Left ventricle myocardium superior (tissue), 1 donor: ENCODE results near the gene SPAG7. TPM values are rescaled to one million over a fixed set of nuclear protein-coding genes. Genes with fewer than 3 reads are reported as not detected.

Experiments
- ATAC-seq: fragments of 200-7000 bp; cut with Tn5 transposase; one replicate; pipeline ENCODE4 v1.9.1; 2020; ENCODE audit warnings: mild to moderate bottlenecking, moderate library complexity
- DNase-seq: peaks from one replicate; pipeline ENCODE4 v3.0.0-alpha.2; 2020
- intact Hi-C: fragments of 100-400 bp; cut with micrococcal nuclease; formaldehyde crosslinking; loops from one replicate; pipeline ENCODE4 v1.11.0; 2022
- long read RNA-seq: library from polyadenylated mRNA; unstranded; transcript quantifications from one replicate; pipeline ENCODE4 v2.0.0, GENCODE V29; 2021
- total RNA-seq: library from RNA; stranded (reverse); fragmentation: NEBNext Ultra II Directional; extraction: Animal tissue kit (Norgen Biotek cat#: 25700); gene quantifications from one replicate; pipeline ENCODE4 v1.2.1, GENCODE V29; 2021
- donor health status: DM: no; HTN: yes; CAD: no; lungs with severe emphysema.

The SPAG7 gene
- total RNA-seq: 151 TPM
- long read RNA-seq, transcript SPAG7-207 (6 exons, 1,094 nt): minor isoform, 9 of 158 reads
- long read RNA-seq, transcript SPAG7-201 (7 exons, 1,058 nt): major isoform, 128 of 158 reads
- long read RNA-seq, partial matches to known transcripts: 1 of 158 reads
- long read RNA-seq, other reads (novel, unspliced or antisense): 16 of 158 reads

DNA sequence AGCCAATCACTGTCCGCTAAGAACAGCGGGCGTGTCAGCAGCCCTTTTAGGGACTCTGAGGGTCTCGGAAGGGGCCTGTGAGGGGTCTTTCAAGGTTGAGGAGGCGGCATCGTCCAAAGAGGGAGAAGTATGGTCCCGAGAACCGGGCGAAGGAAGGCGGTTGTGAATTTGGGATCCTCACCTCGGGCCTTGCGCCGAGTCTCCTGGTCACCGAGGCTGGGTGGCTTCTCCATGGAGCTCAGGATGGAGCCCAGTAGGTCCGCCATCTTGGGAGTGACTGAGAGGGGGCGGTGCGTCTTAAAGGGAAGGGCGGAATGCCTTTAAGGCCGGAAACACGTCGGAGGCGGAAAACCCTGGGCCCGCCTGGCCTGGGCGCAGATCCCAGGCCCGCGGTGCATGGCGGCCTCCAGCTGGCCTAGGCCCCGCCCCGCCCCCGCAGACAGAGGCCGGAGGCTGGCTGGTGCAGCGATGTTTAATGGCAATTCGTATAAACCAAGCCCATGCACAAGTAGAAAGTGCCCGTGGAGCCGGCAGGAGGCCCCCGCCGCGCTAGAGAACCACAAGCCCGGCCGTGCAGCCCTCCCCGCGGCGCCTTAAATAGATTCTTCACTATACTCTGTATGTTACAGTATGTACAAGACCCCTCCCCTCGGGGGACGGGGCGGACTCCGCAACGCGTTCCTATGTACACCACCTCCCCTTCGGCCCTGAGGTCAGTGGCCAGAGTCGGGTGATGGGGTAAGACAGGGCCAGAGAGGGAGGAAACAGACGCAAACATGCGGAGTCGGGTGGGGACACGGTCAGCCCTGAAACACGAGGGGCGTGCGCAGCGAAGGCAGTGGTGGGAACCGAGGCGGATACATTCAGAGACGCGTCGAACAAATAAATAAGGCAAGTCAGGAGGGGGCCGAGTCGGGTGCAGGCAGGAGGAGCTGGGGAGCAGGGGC, at the start of gene SPAG7:
Gene SPAG7 (minus strand): TSS at position 279 of the 947 bp plus-strand sequence. CDS start 13 bp downstream, at position 266.
- ATAC-seq (peak; percentile 81), DNase-seq (peak; percentile 96)
- intact Hi-C loops: no loop called here

DNA sequence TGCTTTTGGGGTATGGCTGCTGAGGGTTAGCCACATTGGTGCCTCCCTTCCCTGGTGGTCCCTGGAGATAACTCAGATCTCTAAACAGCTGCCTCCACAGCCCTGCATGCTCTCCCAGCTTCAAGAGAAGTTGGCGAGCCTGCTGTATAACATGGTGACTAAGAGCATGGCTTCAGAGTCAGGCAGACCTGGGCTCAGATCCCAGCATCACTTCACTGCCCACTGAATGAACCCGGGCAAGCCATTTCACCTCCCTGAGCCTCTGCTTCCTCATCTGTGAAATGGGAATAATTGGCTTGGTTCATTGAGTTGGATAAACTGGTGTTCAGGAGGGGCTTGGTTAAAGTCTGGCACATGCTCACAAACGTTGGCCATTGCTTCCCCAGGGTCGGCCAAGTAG, 46.7 kb upstream of the SPAG7 start:
- no peak for DNase-seq
- intact Hi-C loops: no loop called here
- no peak for ATAC-seq

- DNase-seq: no peak
- no peak for ATAC-seq
- intact Hi-C loops: no loop called here
These were observed 44.3 kb upstream of the SPAG7 start for GRCh38 chr17:5011928-5012327.

DNA sequence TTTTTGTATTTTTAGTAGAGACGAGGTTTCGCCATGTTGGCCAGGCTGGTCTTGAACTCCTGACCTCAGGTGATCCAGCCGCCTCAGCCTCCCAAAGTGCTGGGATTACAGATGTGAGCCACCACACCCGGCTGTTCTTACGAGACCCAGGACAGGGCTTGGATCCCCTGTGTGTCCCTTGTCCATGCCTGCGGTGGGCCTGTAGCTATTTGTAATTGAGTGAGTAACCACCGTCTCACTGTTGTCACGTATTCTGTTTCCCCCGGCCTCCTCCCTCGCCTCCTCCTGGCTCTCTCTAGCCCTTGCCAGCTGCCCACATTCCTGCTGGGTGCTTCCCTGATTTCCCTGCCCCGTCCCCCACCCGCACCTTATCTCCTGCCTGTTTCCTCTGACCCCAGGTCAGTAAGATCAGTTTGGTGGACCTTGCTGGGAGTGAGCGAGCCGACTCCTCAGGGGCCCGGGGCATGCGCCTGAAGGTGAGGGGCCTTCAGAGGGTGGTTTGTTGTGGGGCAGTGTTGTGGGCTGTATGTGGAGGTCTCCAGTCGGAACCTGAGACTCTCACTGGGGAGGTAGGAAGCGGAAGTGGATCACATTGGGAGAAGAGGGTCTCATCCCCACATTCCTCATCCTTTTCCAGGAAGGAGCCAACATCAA, 35.7 kb upstream of the SPAG7 start:
- ATAC-seq (no peak), DNase-seq (no peak)
- intact Hi-C loops: no loop called here

DNA sequence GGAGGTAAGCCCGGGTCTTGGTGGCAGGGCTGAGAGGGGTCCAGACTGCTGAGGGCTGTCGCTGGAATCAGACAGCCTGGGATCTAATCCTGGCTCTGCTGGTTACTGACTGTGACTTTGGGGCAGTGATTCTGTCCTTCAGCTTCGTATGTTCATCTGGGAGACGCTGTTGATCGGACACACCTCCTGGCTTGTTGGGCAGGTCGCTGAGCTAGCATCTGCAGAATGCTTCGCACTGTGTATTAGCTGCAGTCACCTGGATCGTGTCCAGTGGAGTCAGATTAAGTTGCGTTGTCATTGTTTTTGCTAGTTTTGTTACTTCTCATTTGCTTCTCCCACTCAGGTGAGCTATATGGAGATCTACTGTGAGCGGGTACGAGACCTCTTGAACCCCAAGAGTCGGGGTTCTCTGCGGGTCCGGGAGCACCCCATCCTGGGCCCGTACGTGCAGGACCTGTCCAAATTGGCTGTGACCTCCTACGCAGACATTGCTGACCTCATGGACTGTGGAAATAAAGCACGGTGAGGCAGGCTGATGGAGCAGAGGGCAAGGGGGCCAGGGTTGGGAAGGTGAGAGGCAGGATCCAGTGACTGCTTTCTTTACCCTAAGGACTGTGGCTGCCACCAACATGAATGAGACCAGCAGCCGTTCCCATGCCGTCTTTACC, 34.6 kb upstream of the SPAG7 start:
- intact Hi-C loops: no loop called here
- DNase-seq: no peak
- ATAC-seq: no peak

- DNase-seq: peak; percentile 93
- intact Hi-C loops: no loop called here
These were observed 32.6 kb upstream of the SPAG7 start for GRCh38 chr17:5000237-5000639.

GRCh38 chr17:4999430-5000093, 31.9 kb upstream of the SPAG7 start:
- no peak for DNase-seq
- peak; percentile 31 for ATAC-seq
- intact Hi-C loops: no loop called here

More at GRCh38 chr17:5000237-5000639, 32.6 kb upstream of the SPAG7 start:
- ATAC-seq: peak; percentile 73

DNA sequence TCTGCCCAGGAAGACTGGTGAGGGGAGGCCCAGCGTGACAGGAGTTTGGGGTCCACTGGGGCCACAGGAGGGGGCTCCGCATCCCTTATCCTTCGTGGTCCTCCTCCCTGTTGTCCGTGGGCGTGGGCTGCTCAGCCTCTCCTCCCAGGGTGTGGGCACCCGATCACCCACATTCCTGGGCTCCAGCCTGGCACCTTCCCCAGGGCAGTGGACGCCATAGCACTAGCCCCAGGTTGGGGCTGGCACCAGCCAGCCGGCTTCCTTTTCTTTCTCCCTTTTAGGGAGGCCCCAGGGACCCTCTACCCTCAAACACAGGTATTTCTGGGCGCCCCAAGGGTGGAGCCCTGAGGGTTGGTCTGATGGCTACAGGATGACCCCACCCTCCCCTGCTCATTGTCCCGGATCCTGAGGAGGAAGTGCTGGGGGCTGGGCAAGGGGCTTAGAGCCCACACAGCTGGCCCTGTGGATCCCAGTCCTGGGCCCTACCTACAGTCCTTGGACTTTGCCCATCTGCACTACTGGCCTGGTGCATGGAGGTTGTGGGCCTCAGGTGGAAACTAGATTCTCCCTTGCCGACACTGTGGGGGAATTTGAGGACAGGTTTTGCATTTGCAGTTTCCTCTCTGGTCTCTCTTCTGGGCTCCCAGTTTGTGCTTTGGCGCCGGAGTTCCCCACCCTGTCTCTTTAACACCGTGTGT, 31.3 kb upstream of the SPAG7 start:
- ATAC-seq (peak; percentile 4), DNase-seq (peak; percentile 44)
- intact Hi-C loops: no loop called here

DNA sequence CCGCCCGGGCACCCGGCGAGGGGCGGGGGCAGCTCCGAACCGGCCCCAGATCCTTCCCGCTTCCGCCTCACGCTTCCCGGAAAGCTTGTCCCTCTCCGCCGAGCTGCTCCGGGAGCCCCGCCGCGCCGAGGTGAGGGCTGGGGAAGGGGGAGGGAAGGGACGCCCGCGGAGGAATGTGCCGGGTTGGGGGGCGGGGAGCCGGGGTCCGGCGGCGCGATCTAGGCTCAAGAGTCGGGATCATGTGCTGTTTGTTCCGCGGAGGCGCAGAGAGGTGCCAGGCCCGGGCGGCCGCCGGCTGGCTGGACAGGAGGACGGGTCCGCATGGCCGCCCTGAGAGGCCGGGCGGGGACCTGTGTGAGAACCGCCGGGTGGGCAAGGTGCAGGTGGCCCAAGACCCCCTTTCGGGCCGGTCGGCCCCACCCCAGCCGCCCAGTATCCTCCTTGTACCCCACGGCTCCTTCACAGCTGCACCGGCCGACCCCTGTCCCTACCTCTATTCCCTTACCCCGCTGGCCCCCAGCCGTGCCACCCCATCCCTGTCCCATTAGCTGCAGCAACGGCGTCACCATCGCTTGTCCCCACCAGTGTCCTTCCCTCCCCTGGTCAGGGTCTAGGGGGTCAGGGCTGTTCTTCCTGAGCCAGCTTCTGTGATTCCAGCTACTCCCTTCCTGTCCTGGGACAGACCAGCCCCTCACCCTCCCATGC, 30.6 kb upstream of the SPAG7 start:
- DNase-seq (peak; percentile 80), ATAC-seq (peak; percentile 17)
- intact Hi-C loops: no loop called here

DNA sequence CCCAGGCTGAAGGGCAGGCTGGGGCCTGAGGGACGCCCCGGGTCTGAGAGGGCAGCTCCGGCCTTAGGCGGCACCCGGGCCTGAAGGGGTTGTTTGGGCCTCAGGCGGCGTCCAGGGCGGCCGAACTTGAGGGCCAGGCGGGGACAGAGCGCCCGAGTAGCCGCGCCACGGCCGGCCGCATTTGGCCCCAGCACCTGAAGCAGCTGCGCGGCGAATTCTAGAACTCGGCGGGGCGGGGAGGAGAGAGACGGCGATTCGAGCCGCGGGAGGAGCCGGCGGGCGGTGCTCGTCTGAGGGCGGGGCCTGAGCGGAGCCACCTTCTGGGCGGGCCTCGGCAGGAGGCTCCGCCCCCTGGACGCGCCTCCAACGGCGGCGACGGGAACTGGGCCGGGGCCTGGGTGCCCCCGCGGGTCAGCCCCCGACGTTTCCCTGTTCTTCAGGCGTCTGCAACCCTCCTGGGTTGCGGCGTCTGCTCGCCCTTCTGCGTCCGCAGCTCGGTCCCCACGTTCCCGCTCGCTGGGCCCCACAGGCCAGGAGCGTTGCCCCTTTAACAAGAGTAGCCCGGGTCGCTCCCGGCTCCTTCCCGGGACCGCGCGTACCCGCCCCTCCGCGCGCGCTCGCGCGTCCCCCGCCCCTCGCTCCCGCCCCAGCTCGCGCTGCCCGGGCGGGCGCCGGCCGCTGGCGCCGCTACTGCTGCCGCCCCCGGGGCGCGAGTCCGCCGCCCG, 29.8 kb upstream of the SPAG7 start, which contains the start of the genes INCA1 and KIF1C:
Gene INCA1 (minus strand): TSS at position 221 of the 725 bp plus-strand sequence. CDS start 3,085 bp downstream, outside the sequence.
Gene KIF1C (plus strand): TSS at position 649 of the 725 bp plus-strand sequence. CDS start 2,297 bp downstream, outside the sequence.
- peak; percentile 86 for ATAC-seq
- intact Hi-C loops: no loop called here
- DNase-seq: peak; percentile 97

DNA sequence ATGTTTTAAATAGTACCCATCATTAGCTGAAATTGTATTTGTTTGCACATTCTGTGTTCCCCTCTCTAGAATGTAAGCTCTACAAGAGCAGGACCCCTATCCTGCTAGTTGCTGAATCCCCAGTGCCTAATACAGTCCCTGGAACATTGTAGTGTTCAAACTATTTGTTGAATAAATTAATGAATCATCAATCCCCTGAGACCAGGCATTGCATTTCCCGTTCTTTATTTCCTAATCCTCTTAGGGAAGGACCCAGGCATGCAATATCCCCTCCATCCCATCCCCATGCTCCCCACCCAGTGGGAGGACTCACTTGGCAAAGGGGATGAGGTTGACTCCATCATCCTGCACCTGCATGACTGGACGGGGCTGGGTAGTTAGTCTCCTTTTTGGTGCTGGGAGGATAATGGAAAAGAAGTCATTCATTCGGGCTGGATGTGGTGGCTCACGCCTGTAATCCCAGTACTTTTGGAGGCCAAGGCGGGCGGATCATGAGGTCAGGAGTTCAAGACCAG, 26.5 kb upstream of the SPAG7 start:
- ATAC-seq (no peak), DNase-seq (no peak)
- intact Hi-C loops: no loop called here

DNA sequence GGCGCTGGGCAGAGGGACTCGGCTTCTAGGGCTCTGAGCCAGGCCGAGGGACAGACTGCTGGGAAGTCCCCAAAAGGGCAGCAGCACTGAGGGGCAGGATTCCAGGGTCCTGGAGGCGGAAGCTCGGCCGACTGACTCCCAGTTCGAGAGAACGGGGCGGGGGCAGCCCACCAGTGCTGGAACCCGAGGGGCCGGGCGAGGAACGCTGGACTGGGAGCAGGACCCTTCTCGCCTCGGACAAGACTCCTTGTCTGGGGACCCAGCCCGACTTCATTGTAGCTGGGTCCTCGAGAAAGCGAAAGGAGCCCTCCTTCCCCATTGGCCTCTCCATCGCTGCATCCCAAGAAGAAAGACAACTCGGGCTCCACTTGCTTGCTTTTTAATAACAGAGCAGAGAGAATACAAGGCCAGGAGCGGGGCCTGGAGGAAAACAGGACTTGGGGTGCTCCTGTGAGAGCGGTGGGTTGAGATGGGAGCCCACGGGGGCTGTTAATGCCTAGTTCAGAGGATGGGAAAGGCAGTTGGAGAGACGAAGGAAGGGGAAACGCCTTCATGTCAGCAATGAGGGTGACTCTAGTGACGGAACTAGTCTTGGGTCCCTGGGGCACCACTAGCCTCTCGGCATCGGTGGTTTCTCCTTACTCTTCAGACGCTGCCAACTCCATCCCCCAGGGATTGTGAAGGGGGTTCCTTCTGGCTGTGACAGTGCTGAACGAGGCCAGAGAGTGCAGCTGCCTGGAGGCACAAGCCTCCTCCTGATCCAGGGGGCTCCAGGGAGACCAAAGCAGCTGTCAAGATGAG, 20.4 kb upstream of the SPAG7 start:
- intact Hi-C loops: no loop called here
- ATAC-seq (peak; percentile 29), DNase-seq (peak; percentile 55)

- DNase-seq (peak; percentile 96), ATAC-seq (peak; percentile 96)
- intact Hi-C loops: no loop called here
These were observed 19.5 kb upstream of the SPAG7 start, which contains the start of gene CAMTA2 for GRCh38 chr17:4986951-4987766. CAMTA2 (minus strand) TSS chr17:4987675; CDS start chr17:4986222, 1,453 bp downstream.

DNA sequence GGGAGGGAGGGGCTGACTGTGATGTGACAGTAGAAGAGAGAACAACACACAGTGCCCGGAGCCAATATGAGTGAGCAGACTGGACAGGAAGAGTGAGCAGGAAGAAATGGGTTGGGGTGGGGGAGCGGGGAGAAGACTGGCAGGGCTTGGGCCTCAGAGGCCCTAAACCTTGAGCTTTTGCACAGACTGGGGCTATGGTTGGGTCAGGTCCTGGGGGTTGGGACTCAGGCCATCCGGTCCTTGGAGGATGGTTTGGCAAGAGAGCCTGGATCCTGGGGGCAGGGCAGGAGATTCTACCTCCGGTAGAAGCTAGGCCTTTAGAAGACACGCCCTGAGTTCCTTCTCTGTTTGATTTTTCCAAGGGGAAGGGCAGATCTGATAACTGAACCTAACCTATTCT, 18.8 kb upstream of the SPAG7 start:
- intact Hi-C loops: no loop called here
- DNase-seq (no peak), ATAC-seq (no peak)

DNA sequence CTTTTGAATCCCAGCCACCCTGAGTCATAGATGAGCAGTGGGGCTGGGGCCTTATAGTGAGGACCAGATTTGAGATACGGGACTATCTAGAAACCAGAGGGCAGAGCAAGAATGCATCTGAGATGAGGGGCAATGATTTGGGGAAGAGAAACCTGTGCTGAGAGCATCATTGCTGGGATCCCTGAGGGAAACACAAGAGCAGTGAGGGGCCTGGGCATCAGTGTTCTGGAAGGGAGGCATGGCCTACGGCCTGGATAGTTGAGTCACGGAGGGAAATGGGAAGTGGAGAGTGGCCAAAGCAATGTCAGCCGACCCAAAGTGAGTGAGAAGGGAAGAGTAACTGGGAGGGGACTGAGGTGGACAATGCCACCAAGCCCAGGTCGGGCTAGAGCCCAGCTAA, 14.7 kb upstream of the SPAG7 start:
- intact Hi-C loops: no loop called here
- no peak for DNase-seq
- ATAC-seq: no peak
